Measurements from ENCODE around the gene RBM20.
"Not testable (repeated sequence)": the region's sequence is repeated elsewhere in the genome, so short reads cannot be mapped to it uniquely, and the experiment has no call there.

The RBM20 gene

DNA sequence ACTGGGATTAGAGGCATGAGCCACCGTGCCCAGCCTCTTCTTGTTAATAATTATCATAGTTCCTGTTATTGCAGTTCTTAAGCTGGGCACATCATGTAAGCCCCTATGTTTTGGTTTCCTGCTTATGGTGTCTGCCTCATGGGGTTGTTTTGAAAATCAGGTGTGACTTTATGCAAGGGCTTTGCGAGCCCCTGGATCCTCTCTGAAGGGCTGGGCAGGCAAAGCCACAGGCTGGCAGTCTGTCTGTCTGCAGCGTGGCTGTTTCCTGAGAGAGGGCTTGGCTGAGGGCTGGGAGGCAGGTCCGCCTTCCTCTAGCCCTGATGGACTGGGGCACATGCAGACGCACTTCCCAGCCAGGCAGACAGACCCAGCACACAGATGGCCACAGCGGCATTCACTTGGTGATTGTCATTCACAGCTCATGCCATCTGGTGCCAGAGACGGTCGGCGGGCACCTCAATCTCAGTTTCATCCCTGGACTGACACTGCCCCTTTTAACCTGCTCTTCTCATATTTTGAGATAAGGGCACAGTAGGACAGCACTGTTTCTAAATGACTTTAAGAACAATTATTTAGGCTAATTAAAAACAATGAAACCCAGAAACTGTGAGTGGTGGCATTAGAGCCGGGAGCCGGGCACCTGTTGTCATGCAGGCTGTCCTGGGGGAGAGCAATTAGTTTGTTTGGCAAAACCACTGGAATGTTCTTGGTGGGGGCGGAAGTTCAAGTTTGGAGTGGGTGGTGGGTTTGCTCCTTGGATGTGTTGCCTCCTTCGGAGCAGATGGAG, 35.5 kb downstream of the RBM20 start:
- DNase-seq (ENCODE audit: low spot score), result no peak

DNA sequence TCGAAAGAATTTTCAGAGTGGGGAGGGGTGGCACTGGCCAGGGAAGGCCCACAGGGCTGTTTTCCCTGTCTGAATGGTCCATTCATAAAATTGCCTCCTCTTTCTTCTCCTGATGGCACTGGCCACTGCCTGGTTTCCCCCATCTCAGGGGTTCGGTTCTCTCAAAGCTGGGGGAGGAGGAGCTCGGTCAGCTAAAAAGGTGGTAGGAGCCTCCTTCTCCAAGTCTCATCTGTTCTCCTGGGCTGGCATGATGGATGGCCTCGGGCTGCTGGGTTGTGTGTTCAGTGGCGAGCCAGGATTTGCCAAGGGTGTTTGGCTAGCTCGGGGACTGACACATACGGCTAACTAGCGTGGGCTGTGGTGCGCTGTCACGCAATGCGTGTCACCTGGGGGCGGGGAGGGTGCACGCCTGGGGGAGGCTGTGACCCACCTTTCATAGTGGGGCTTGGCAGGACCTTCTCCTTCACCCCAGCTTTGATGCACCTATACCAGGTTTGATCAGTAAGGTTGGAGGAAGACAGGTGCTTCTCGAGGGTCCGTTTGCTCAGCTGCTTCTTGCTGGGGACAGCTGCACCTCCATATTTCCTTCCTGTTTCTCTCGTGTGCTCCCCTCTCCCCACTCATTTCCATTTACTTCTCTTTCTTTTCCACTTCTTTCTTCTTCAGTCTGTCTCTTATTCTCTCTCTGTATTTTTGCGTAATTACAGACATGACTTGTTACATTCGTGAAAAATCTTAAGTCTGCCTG, 36.3 kb downstream of the RBM20 start:
- no peak for DNase-seq (ENCODE audit: low spot score)

GRCh38 chr10:110681023-110681681, 37.0 kb downstream of the RBM20 start:
- no peak for DNase-seq (ENCODE audit: low spot score)

DNA sequence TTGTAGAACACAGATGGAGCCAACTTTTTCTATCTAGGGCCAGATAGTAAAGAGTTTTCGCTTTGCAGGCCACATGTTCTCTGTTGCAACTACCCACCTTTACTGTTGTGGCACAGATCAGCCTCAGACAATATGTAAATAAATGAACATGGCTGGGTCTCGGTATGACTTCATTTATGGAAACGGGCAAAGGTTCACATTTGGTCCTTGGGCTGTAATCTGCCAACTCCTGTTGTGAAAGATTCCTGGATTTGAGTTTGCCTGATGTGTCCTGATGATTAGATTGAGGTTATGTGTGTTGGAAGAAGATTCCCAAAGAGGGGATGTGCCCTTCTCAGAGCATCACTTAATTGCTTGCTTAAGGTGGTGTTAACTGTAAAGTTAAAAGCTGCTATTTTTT, 38.2 kb downstream of the RBM20 start:
- no peak for DNase-seq (ENCODE audit: low spot score)

- no peak for DNase-seq (ENCODE audit: low spot score)
Observed at GRCh38 chr10:110684800-110685446, 40.8 kb downstream of the RBM20 start.

DNA sequence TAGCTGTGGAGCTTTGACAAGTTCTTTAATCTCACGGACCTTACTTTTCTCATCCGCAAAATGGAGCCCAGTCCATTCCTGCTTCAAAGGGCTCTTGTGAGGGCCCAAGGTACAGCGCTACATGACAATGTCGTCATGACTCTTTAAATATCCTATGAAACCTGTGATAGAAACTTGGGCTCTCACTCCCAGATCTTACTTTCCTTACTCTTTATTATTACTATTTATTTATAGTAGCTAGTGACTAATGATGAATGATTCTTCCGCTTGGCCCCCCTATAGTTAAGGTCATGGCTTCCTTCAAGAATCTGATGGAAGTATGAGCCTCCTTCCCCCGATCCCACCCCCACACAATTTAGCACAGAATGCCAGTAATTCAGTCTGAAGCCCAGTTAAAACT, 41.9 kb downstream of the RBM20 start:
- no peak for DNase-seq (ENCODE audit: low spot score)

GRCh38 chr10:110686949-110687348, 42.8 kb downstream of the RBM20 start:
- DNase-seq (ENCODE audit: low spot score), result no peak

DNA sequence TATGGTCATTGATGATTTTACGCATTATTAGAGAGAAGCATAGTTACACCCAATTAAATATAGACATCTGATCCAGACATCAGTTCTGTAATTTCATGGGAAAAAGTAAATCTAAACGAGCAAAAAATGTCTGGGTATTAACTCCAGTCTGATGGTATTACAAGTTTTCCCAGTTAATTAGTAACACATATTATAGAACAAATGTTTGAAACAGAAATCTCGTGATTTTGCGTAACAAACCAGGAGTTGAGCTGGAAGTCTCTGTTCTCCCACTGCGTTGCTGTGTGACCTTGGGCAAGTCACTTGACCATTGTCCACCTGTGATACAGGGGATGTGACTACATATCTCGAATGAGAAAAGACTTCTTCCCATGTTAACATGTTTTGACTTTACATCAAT, 43.3 kb downstream of the RBM20 start:
- no peak for DNase-seq (ENCODE audit: low spot score)

- no peak for DNase-seq (ENCODE audit: low spot score)
Observed at GRCh38 chr10:110691139-110691538, 47.0 kb downstream of the RBM20 start.

DNA sequence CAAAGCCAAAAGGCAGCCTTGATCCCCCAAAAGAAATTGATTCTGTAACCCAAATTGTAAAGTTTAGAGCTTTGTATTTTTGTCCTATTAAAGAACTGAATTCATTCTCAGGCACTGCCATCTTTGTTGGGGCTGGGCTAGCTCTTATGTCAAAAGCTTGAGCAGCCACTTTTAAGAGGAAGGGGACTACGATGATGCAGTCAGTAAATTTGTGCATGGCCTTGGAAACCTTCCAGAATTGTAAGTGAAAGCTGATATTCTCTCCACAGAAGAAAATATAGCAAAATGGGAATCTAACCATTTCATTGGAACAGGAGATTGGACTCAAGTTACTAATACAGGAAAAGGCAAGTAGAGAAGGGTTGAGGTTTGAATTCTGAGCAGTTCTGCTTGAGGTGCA, 50.1 kb downstream of the RBM20 start:
- no peak for DNase-seq (ENCODE audit: low spot score)

GRCh38 chr10:110694820-110695538, 50.8 kb downstream of the RBM20 start:
- DNase-seq (ENCODE audit: low spot score), result no peak

- no peak for DNase-seq (ENCODE audit: low spot score)
Observed at GRCh38 chr10:110695539-110695886, 51.4 kb downstream of the RBM20 start.

- DNase-seq (ENCODE audit: low spot score), result no peak
Observed at GRCh38 chr10:110696436-110696835, 52.3 kb downstream of the RBM20 start.

DNA sequence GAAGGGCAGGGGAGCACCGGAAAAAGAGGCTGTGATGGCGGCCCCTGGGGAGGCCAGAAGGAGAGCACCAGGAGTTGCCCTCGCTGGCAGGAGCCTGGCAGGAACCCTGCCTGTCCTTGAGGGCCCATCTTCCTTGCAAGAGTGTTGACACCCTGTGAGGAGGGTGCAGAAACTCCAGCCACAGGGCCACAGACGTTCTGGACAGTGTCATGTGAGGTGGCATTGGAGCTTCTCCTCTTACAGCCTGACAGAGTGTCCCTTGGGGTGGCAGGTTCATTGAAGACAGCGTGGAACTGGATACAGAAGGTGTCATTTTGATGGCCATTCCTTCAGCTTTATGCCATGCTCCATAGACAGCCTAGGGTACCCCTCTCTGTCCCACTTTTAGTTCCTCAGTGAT, 54.2 kb downstream of the RBM20 start:
- DNase-seq (ENCODE audit: low spot score), result no peak

DNA sequence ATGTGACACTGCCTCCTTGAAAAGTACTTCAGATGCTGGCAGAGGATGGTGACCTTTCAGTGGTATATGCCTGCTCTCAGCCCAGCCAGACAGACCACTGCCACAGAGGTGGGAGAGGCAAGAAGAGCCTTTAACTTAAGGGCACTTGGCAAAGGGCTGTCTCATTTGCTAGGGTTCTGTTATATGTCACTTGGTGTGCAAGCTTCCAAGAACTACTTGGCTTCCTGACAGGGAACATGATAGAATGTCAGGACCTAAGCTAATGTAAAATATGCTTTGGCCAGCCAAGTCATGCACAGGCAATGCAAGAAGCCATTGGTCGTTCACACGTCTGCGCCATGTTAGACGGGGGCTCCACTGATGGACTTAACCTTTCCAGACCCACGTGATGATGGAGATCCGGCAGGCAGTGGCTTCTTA, 54.7 kb downstream of the RBM20 start:
- no peak for DNase-seq (ENCODE audit: low spot score)

- DNase-seq (ENCODE audit: low spot score), result no peak
Observed at GRCh38 chr10:110699859-110700468, 55.8 kb downstream of the RBM20 start.

DNA sequence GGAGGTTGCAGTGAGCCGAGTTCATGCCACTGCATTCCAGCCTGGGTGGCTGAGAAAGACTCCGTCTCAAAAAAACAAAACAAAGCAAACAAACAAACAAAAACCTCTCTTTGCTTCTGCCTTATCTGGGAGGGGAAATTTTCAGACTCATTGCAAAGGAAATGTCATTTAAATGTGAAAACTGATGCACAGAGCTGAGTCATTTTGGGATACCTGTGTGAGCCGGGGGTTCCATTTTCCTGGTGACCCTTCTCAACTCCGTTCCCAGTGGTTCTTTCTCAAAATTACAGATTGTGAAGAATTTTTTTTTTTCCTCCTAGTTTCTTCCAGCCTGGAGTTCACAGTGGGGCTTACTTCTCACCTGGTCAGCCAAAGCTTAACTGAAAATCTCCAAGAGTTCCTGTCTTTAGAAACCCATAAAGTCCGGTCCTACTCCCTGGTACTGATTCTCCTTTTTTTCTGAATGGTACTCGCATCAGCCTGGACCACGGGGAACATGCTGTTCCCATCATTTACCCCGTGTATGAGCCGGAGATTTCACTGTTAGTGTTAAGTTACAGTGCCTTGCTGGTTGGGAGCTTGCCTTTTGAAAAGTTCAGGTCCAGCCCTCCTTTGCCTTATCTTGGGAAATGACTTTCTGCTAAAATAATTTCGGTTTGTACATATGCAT, 56.9 kb downstream of the RBM20 start:
- no peak for DNase-seq (ENCODE audit: low spot score)

DNA sequence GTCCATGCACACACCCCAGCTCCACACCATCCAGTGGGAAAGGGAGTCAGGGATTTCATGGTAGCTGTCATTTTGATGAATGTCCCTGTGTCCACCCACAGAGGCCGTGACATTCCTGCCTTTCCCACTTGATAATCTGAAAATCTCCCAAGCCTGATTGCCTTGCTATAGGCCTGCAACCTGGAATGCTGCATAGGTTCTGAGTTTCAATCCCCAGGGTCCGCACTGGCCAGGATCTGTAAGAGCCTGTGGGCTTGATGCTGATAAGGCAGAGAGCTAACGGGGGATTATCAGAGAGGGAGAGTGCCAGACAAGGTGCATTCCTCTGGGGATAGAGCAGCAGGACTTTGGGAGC, 57.5 kb downstream of the RBM20 start:
- no peak for DNase-seq (ENCODE audit: low spot score)

- DNase-seq (ENCODE audit: low spot score), result no peak
Observed at GRCh38 chr10:110704070-110704469, 59.9 kb downstream of the RBM20 start.

DNA sequence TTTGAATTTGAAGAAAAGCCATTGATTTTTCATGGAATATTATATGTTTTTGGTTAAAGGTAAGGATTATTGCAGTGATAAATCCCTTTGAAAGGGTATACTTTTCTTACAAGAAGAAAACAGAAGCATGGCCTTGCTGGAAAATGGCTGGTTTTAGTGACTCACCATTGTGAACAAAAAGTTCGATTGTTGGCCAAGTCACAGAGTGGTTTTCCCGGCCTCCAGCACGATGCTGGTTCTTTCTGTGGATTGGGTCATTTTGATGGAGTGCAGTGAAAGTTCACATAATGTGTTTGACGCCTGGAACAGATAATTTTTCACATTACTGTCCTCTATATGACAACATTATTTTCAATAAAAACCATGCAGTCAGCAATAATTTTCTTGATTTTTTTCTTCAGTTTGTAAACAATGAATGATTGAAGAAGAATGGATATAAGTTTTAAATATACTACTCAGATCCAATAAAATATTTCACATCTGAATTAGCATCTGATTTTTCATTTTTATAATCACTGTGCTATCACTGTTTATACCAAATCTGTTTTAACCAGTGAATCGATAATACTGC, 60.9 kb downstream of the RBM20 start:
- DNase-seq (ENCODE audit: low spot score), result no peak

DNA sequence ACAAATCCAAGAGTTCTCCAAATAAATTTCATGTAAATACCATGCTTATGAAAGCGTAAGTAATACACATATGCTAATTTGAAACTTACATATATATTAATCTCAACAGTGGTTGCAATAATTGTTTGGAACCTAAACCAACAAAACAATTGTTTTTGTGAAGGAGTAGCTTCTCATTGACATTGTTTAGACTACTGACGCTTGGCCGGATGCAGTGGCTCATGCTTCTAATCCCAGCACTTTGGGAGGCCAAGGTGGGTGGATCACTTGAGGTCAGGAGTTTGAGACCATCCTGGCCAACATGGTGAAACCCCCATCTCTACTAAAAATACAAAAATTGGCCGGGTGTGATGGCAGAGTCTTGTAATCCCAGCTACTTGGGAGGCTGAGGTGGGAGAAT, 61.5 kb downstream of the RBM20 start:
- not testable (repeated sequence) for DNase-seq (ENCODE audit: low spot score)
